LNCaP clone FGC (cell line): ENCODE data around the gene LCT.

Experiments
- DNase-seq: peaks from one replicate; pipeline ENCODE4 v3.0.0-alpha.2; 2011; ENCODE audit warnings: low read depth
- H3K4me3 ChIP-seq: 2 replicates; pipeline ENCODE4 v1.5.1; 2011; ENCODE audit warnings: mild to moderate bottlenecking, low read depth, low read length, control low read depth
- CTCF ChIP-seq: IDR thresholded peaks from 2 replicates; pipeline ENCODE4 v1.5.1; 2012; ENCODE audit warnings: mild to moderate bottlenecking; ENCODE audit not compliant: control insufficient read depth, insufficient read depth; ENCODE audit errors: extremely low read depth

LCT gene

DNA sequence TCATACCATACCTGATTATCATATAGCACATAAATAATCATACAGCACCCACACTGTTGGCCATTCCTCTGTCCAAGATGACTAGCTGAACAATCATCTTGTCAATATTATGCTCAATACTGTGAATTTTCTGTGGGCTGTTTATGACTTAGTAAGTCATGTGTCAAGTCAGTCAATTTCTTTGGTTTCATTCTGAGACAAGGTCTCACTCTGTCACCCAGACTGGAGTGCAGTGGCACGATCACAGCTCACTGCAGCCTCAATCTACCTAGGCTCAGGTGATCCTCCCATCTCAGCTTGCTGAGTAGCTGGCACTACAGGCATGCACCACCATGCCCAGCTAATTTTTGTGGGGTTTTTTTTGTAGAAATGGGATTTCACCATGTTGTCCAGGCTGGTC lies 33.6 kb upstream of the LCT start:
- DNase-seq = no peak
- no peak for TF ChIP-seq CTCF
- H3K4me3 ChIP-seq = no peak overlapping the region

DNA sequence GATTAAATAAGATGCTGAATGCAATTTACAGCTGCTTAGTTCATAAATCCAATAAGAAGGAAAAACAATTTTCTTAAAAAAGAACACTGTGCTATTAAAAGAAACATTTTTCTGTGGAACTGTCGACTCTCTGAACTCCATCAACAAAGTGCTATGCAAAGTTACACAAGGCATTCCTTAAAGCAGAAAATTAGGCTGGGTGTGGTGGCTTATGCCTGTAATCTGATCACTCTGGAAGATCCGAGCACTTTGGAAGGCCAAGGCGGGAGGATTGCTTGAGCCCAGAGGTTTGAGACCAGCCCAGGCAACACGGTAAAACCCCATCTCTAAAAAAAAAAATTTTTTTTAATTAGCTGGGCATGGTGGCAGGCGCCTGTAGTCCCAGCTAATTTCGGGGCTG lies 26.2 kb upstream of the LCT start:
- no peak for DNase-seq
- TF ChIP-seq CTCF = no peak
- H3K4me3 ChIP-seq = no peak overlapping the region

DNA sequence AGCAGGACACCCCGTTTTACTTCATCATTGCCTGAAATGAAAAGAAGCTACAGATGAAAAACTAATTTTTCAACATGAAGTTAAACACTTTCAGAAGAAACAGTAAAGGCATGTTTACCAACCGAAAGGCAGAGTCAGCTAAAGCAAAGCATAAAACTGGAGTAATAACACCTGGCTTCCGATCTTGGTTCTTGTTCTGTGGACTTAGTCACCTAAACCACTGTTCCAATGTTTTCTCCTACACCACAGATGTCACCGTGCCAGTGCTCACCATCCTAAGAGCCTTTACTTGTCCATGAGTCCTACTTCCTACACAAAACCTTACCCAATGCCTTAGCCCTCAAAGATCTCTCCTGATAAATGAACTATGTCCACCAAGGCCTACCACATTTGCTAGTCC lies 25.7 kb upstream of the LCT start:
- no peak for DNase-seq
- TF ChIP-seq CTCF = no peak
- H3K4me3 ChIP-seq = no peak overlapping the region

- TF ChIP-seq CTCF = no peak
- no peak for DNase-seq
- no peak overlapping the region for H3K4me3 ChIP-seq
These were observed 16.4 kb upstream of the LCT start for GRCh38 chr2:135853401-135853800.

DNA sequence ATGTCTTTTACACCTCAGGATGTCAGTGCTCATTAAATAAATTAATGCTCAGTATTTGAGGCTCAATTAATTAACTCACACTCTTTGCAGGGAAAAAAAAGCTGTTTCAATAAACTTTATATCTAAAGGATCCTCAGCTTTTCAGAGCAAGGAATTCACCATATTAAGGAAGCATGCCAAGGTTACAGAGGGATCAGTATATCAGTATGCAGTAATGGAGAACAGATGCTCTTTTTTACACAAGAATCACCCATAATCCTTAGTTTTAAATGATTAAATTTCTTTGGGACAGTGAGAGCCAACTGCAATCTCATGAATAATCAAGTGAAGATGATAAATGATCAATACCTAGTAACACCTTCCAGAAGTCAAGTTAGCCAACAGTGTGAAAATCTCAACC lies 14.9 kb upstream of the LCT start:
- no peak for TF ChIP-seq CTCF
- H3K4me3 ChIP-seq = no peak overlapping the region
- no peak for DNase-seq

- no peak for TF ChIP-seq CTCF
- no peak for DNase-seq
- no peak overlapping the region for H3K4me3 ChIP-seq
These were observed 14.1 kb upstream of the LCT start for GRCh38 chr2:135850892-135851668.

DNA sequence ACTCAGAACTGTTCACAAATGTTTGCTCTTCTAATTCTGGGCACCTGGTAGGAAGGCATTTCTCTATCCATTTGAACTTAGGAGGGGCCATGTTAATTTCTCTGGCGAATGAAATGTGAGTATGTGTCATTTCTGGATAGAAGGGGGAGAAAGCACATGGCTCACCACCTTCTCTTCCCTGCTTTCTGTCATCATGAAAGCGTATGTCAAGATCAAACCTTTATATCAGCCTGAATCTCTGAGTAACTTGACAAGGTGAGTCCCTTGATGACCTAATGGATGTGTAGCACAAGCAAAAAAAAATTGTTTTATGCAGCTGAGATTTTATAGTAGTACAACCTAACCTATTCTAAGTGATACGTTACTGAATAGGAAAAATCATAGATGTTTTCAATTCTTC lies 12.1 kb upstream of the LCT start:
- no peak for DNase-seq
- no peak for TF ChIP-seq CTCF
- H3K4me3 ChIP-seq = no peak overlapping the region
